A549 (cell line): Measurements from ENCODE around the gene PRPS2. TPM values are rescaled to one million over a fixed set of nuclear protein-coding genes. Genes with fewer than 3 reads are reported as not detected.

Source experiments
- ATAC-seq, 2 experiments: fragments of 200-7000 bp in 1 of 2; fragments of >200 bp in 1 of 2; cut with Nextera tagmentation in 1 of 2; cut with Tn5 transposase in 1 of 2; 3 replicates each; pipeline versions ENCODE4 v1.8.0 to v1.9.1; 2018 to 2020; ENCODE audit warnings: mild to moderate bottlenecking in 1 of 2, moderate library complexity in 1 of 2
- CTCF ChIA-PET: fragments of 300-600 bp; sonication (Branson Sonifier 250); formaldehyde crosslinking; extraction: SDS; loops from one replicate; lab custom pipeline; 2021; ENCODE audit warnings: antibody characterized with exemption, inconsistent platforms; lab: Yijun Ruan, JAX
- POLR2A ChIA-PET: fragments of 350-600 bp; formaldehyde crosslinking; extraction: SDS; loops from one replicate; lab custom pipeline; 2021; ENCODE audit warnings: antibody characterized with exemption, inconsistent platforms; lab: Yijun Ruan, JAX
- DNase-seq, 2 experiments: peaks; one replicate each; pipeline versions ENCODE4 v3.0.0 to v3.0.0-alpha.2; 2011 to 2016; ENCODE audit warnings: low read depth in 1 of 2, low spot score in 1 of 2
- FAIRE-seq: peaks from 2 replicates; lab custom pipeline; 2011; peaks lifted over from hg19 to GRCh38; lab: Jason Lieb, UNC
- H3K27ac ChIP-seq, 2 experiments: fragments of >200 bp; sonication (Bioruptor Twin); formaldehyde crosslinking; 3 replicates each; pipeline ENCODE4 v1.5.1; 2016 to 2017
- H3K4me1 ChIP-seq: fragments of >200 bp; sonication (Bioruptor Twin); formaldehyde crosslinking; 3 replicates; pipeline ENCODE4 v1.6.1; 2016
- H3K4me2 ChIP-seq: fragments of >200 bp; sonication (Bioruptor Twin); formaldehyde crosslinking; 3 replicates; pipeline ENCODE4 v1.6.1; 2016
- H3K4me3 ChIP-seq: fragments of >200 bp; sonication (Bioruptor Twin); formaldehyde crosslinking; 3 replicates; pipeline ENCODE4 v1.5.1; 2016
- H3K9me3 ChIP-seq: fragments of >200 bp; sonication (Bioruptor Twin); formaldehyde crosslinking; 3 replicates; pipeline ENCODE4 v1.6.1; 2016
- BHLHE40 ChIP-seq: IDR thresholded peaks from 2 replicates; pipeline ENCODE4 v1.6.1; 2012; ENCODE audit warnings: low read depth, low read length, inconsistent platforms
- CBX2 ChIP-seq: fragments of 200-600 bp; sonication (generic); IDR thresholded peaks from 2 replicates; pipeline ENCODE4 v1.6.1; 2016; ENCODE audit warnings: low read depth, mild to moderate bottlenecking, borderline replicate concordance
- CBX8 ChIP-seq: fragments of 200-600 bp; sonication (generic); IDR thresholded peaks from 2 replicates; pipeline ENCODE4 v1.6.1; 2016
- CEBPB ChIP-seq, 2 experiments: fragments of >200 bp in 1 of 2; sonication (Bioruptor Twin) in 1 of 2; formaldehyde crosslinking in 1 of 2; IDR thresholded peaks; 2 replicates each; pipeline ENCODE4 v1.6.1; 2012 to 2016
- CHD2 ChIP-seq: fragments of 150-350 bp; IDR thresholded peaks from 2 replicates; pipeline ENCODE4 v1.6.1; 2014; ENCODE audit warnings: low read length; ENCODE audit not compliant: partially characterized antibody
- E2F6 ChIP-seq: IDR thresholded peaks from 2 replicates; pipeline ENCODE4 v1.6.1; 2012; ENCODE audit warnings: low read depth, borderline replicate concordance
- EHF ChIP-seq: fragments of 250-450 bp; sonication (Bioruptor Pico); IDR thresholded peaks from 2 replicates; pipeline ENCODE4 v1.5.0; 2020; ENCODE audit warnings: mild to moderate bottlenecking
- EHMT2 ChIP-seq: fragments of 200-600 bp; sonication (generic); IDR thresholded peaks from 2 replicates; pipeline ENCODE4 v1.6.1; 2016; ENCODE audit warnings: antibody characterized with exemption, low read depth, mild to moderate bottlenecking, moderate library complexity
- HDAC2 ChIP-seq: fragments of 200-600 bp; sonication (generic); IDR thresholded peaks from 2 replicates; pipeline ENCODE4 v1.6.1; 2016
- HEYL ChIP-seq: fragments of 250-450 bp; sonication (Bioruptor Pico); IDR thresholded peaks from 2 replicates; pipeline ENCODE4 v1.8.0; 2021; ENCODE audit warnings: mild to moderate bottlenecking, moderate library complexity
- JUN ChIP-seq, 2 experiments: fragments of >200 bp; sonication (Bioruptor Twin); formaldehyde crosslinking; IDR thresholded peaks; 2 replicates in 1 of 2; 3 replicates in 1 of 2; pipeline ENCODE4 v1.6.1; 2016 to 2017
- KDM5A ChIP-seq: fragments of 200-600 bp; sonication (generic); IDR thresholded peaks from 2 replicates; pipeline ENCODE4 v1.6.1; 2016; ENCODE audit warnings: antibody characterized with exemption, mild to moderate bottlenecking
- MAFK ChIP-seq: fragments of 450-650 bp; IDR thresholded peaks from 2 replicates; pipeline ENCODE4 v1.6.1; 2014; ENCODE audit not compliant: partially characterized antibody
- MAX ChIP-seq: IDR thresholded peaks from 2 replicates; pipeline ENCODE4 v1.6.1; 2012
- MAZ ChIP-seq: fragments of 150-350 bp; IDR thresholded peaks from 2 replicates; pipeline ENCODE4 v1.6.1; 2014; ENCODE audit warnings: antibody characterized with exemption, low read depth, low read length, borderline replicate concordance
- MYC ChIP-seq: IDR thresholded peaks from 2 replicates; pipeline ENCODE4 v1.6.1; 2012; ENCODE audit warnings: mild to moderate bottlenecking, inconsistent platforms, low read length, improper control_type of control experiment, borderline replicate concordance
- NPAS2 ChIP-seq: fragments of 250-450 bp; sonication (Bioruptor Pico); IDR thresholded peaks from 2 replicates; pipeline ENCODE4 v1.8.0; 2022; ENCODE audit warnings: mild to moderate bottlenecking, moderate library complexity, borderline replicate concordance
- RARB ChIP-seq: fragments of 250-450 bp; sonication (Bioruptor Pico); IDR thresholded peaks from 2 replicates; pipeline ENCODE4 v1.8.0; 2021; ENCODE audit warnings: mild to moderate bottlenecking, moderate library complexity
- REST ChIP-seq: fragments of 200-600 bp; sonication (generic); IDR thresholded peaks from 2 replicates; pipeline ENCODE4 v1.6.1; 2016; ENCODE audit warnings: antibody characterized with exemption, mild to moderate bottlenecking, moderate library complexity
- SMC3 ChIP-seq: fragments of >200 bp; sonication (Bioruptor Twin); formaldehyde crosslinking; IDR thresholded peaks from 3 replicates; pipeline ENCODE4 v1.6.1; 2018; ENCODE audit warnings: inconsistent platforms
- TFCP2L1 ChIP-seq: fragments of 250-450 bp; sonication (Bioruptor Pico); IDR thresholded peaks from 2 replicates; pipeline ENCODE4 v1.5.0; 2021; ENCODE audit warnings: mild to moderate bottlenecking
- TP53 ChIP-seq: fragments of 250-450 bp; sonication (Bioruptor Pico); IDR thresholded peaks from 2 replicates; pipeline ENCODE4 v1.5.0; 2021; ENCODE audit warnings: mild to moderate bottlenecking, moderate library complexity
- ZNF302 ChIP-seq: fragments of 250-450 bp; sonication (Bioruptor Pico); IDR thresholded peaks from 2 replicates; pipeline ENCODE4 v1.9.0; 2021; ENCODE audit warnings: inconsistent platforms, mild to moderate bottlenecking, moderate library complexity
- WGBS: methylation state at CpG from one replicate; pipeline ENCODE4 v1.1.6; 2017; ENCODE audit errors: missing lambda C conversion rate; 5-methylcytosine and 5-hydroxymethylcytosine counted together
- polyA plus RNA-seq, 4 experiments: library from polyadenylated mRNA; depleted of rRNA in 3 of 4; stranded (reverse); fragments of >200 nt; fragmentation: RNase III in 1 of 4; extraction: RNeasy Plus Mini Kit Qiagen cat#74134 plus additional on column Dnase treatment in 1 of 4; gene quantifications; 2 replicates in 3 of 4; 3 replicates in 1 of 4; pipeline ENCODE4 v1.2.3, GENCODE V29; 2011 to 2017
- TF ChIP-seq, protein P1 (sequence below): fragments of >200 bp; sonication (Bioruptor Twin); formaldehyde crosslinking; IDR thresholded peaks from 3 replicates; pipeline ENCODE4 v1.5.1; 2016
- TF ChIP-seq, protein P2 (sequence below): fragments of 450-650 bp; IDR thresholded peaks from 2 replicates; pipeline ENCODE4 v1.6.1; 2014; ENCODE audit warnings: antibody characterized with exemption

Gene PRPS2
- polyA plus RNA-seq, 2 of the 4 experiments (the other 2 are of a cell fraction), result 40.3 to 51.8 TPM

- H3K27ac ChIP-seq, result no peak overlapping the region
- CTCF ChIA-PET, result no interaction called here
- POLR2A ChIA-PET, result no interaction called here
- DNase-seq (no peak), FAIRE-seq (no peak), ATAC-seq (no peak)
- TF ChIP-seq EHMT2 (no peak), HEYL (no peak), RARB (CRISPR knock-in tag) (no peak), REST (no peak), CEBPB (IDR thresholded peaks at IDR 0.05) (no peak), JUN (IDR thresholded peaks at IDR 0.05) (no peak), TFCP2L1 (CRISPR knock-in tag) (no peak), HDAC2 (no peak), MAZ (no peak), MAFK (no peak)
- TF ChIP-seq, protein P1, sequence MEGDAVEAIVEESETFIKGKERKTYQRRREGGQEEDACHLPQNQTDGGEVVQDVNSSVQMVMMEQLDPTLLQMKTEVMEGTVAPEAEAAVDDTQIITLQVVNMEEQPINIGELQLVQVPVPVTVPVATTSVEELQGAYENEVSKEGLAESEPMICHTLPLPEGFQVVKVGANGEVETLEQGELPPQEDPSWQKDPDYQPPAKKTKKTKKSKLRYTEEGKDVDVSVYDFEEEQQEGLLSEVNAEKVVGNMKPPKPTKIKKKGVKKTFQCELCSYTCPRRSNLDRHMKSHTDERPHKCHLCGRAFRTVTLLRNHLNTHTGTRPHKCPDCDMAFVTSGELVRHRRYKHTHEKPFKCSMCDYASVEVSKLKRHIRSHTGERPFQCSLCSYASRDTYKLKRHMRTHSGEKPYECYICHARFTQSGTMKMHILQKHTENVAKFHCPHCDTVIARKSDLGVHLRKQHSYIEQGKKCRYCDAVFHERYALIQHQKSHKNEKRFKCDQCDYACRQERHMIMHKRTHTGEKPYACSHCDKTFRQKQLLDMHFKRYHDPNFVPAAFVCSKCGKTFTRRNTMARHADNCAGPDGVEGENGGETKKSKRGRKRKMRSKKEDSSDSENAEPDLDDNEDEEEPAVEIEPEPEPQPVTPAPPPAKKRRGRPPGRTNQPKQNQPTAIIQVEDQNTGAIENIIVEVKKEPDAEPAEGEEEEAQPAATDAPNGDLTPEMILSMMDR, result no peak
- 56% methylated on average over 4 of the region's 4 CpGs for WGBS
- peaks cover 6% of the 10 kb centered on the region; the same call in 1 of the 3 replicates for H3K4me1 ChIP-seq
- no peaks in the 10 kb centered on the region; the same call in 2 of the 3 replicates for H3K9me3 ChIP-seq
- H3K4me2 ChIP-seq, result no peak overlapping the region
- H3K4me3 ChIP-seq, result no peak overlapping the region
Observed at GRCh38 chrX:12789976-12790375, 1.2 kb upstream of the PRPS2 start.

- H3K9me3 ChIP-seq, result no peaks in the 10 kb centered on the region; the same call in 2 of the 3 replicates
- POLR2A ChIA-PET, result interaction anchor here (0.7 kb wide), 1 partner anchor 11 kb away, joined by 5 read pairs; no protein-coding TSS in a partner anchor
- CTCF ChIA-PET, result interaction anchor here (0.6 to 1.2 kb wide), 5 partner anchors 18 to 856 kb away, joined by 3 to 4 read pairs (median 3); no protein-coding TSS in a partner anchor
- peak overlapping the region; percentile 80 to 99 for H3K27ac ChIP-seq
- H3K4me1 ChIP-seq, result peaks cover 6% of the 10 kb centered on the region; the same call in 1 of the 3 replicates
- FAIRE-seq (no peak), ATAC-seq (peak; percentile 54 to 74), DNase-seq (no peak)
- TF ChIP-seq KDM5A, result no peak
- WGBS, result 4% methylated on average over 9 of the region's 21 CpGs
- H3K4me2 ChIP-seq, result peak overlapping the region; percentile 86
- H3K4me3 ChIP-seq, result peak overlapping the region; percentile 81
Observed at GRCh38 chrX:12790885-12791256, 341 bp upstream of the PRPS2 start.

- H3K9me3 ChIP-seq, result no peaks in the 10 kb centered on the region; the same call in 2 of the 3 replicates
- DNase-seq, result no peak
- no peak overlapping the region for H3K27ac ChIP-seq
- FAIRE-seq, result no peak
- 88% methylated on average over 3 of the region's 3 CpGs for WGBS
- peak overlapping the region; percentile 86 for H3K4me2 ChIP-seq
- no peak overlapping the region; the same call in 2 of the 3 replicates for H3K4me3 ChIP-seq
- TF ChIP-seq BHLHE40 (no peak), MAFK (peak; percentile 49)
- POLR2A ChIA-PET, result no interaction called here
- ATAC-seq, result no peak
- CTCF ChIA-PET, result interaction anchor here (1.3 to 1.5 kb wide), 2 partner anchors 21 kb away, joined by 3 to 5 read pairs; no protein-coding TSS in a partner anchor
- H3K4me1 ChIP-seq, result peaks cover 6% of the 10 kb centered on the region; the same call in 1 of the 3 replicates
Observed at GRCh38 chrX:12792711-12793110, 1.5 kb downstream of the PRPS2 start.

- Histone ChIP-seq H3K4me2 (no peak overlapping the region), H3K4me1 (peaks cover 6% of the 10 kb centered on the region; the same call in 1 of the 3 replicates), H3K4me3 (no peak overlapping the region), H3K27ac (no peak overlapping the region), H3K9me3 (no peaks in the 10 kb centered on the region; the same call in 2 of the 3 replicates)
- no peak for FAIRE-seq
- CTCF ChIA-PET, result interaction anchor here (0.8 kb wide), 1 partner anchor 24 kb away, joined by 3 read pairs; no protein-coding TSS in a partner anchor
- no peak for DNase-seq
- 97% methylated on average over 6 of the region's 6 CpGs for WGBS
- POLR2A ChIA-PET, result no interaction called here
- no peak for ATAC-seq
- no peak for TF ChIP-seq E2F6
- no peak for TF ChIP-seq EHF (CRISPR knock-in tag)
- no peak for TF ChIP-seq MAX
- TF ChIP-seq CBX8, result no peak
- no peak for TF ChIP-seq CHD2
- TF ChIP-seq SMC3, result no peak
- TF ChIP-seq CBX2, result no peak
- no peak for TF ChIP-seq TP53 (CRISPR knock-in tag)
- TF ChIP-seq, protein P2, sequence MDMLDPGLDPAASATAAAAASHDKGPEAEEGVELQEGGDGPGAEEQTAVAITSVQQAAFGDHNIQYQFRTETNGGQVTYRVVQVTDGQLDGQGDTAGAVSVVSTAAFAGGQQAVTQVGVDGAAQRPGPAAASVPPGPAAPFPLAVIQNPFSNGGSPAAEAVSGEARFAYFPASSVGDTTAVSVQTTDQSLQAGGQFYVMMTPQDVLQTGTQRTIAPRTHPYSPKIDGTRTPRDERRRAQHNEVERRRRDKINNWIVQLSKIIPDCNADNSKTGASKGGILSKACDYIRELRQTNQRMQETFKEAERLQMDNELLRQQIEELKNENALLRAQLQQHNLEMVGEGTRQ, result no peak
- no peak for TF ChIP-seq ZNF302 (CRISPR knock-in tag)
- TF ChIP-seq MYC, result no peak
- no peak for TF ChIP-seq NPAS2 (CRISPR knock-in tag)
Observed at GRCh38 chrX:12794654-12795053, 3.4 kb downstream of the PRPS2 start.
